ENCODE measurements around the gene SPEG.

Gene SPEG

DNA sequence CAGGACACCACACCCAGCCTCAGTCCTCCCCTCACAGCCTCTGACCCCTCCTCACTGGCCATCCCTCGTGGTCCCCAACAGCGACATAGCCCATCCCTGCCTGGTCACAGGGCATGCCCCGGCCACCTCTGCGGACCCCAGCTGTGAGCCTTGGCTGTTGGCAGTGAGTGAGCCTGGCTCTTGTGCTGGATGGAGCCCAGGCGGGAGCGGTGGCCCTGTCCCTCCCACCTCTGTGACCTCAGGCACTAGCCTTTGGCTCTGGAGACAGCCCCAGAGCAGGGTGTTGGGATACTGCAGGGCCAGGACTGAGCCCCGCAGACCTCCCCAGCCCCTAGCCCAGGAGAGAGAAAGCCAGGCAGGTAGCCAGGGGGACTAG is 8.6 kb upstream of the SPEG start:
- FAIRE-seq = no peak

DNA sequence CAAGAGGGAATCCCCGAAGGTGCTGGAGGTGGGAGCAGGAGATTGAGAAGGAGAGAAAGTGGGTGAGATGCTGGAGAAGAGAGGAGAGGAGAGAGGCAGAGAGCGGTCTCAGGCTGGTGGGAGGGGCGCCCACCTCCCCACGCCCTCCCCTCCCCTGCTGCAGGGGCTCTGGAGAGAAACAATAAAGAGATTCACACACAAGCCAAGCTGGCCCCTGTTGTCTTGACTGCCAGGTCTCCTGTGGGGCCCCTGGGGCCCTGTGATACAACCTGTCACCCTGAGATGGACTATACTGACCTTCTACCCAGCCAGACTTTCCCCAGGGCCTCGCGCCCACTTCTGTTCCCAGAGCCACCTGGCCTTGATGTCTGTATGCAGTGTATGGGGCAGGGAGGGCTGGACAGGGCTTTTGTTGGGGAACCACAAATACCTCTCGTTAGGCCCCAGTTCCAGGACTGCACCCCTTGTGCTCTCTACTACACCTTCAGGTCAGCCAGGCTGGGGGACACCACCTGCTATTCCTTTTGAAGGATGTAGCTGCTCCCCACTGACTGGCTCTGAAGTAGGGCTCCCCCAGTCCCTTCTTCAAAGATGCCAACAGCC is 8.0 kb upstream of the SPEG start:
- FAIRE-seq = no peak

DNA sequence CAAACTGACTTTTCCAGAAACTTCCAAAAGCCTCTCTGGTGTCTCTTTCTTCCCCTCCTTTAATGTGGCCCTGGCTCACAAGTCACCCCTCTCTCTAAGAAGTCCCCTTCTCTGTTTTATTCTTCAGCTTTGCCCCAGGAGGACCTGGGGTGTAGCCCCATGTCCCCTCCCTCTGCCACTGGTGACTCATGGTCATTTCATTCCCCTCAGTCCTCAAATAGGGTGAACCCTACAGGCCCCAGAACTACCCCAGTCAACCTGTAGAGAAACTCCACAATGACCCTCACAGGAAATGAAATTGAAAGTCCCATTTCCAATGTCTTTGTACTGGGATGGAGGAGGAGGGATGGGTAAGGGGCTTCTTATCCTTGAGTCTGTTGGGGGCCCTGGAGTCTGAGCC is 6.2 kb upstream of the SPEG start:
- FAIRE-seq = no peak

DNA sequence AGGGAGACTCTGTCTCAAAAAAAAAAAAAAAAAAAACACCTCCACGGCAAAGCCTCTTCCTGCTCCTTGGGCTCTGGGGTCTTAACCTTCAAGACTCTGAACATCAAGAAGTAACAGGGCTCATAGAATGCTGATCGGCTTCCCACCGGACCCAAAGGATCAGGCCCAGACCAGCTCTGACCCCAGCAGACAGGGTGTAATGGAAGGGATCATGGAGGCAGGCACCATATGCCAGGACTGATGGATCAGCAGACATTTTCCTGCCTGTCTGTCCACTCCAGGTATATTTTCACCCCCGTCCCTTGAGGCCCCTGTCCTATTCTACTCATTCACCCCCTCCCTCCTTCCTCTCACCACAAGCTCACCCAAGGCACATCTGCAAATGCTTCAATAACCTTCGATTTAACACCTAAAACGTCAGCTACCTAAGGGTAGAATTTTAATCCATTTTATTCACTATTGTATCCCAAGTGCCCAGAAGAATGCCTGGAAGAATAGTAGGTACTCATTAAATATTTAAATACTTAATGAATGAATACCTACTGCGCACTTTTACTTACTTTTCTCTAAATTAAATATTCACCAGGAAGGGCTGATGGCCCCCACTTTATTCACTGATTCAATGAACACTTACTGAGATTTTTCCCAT is 4.6 kb upstream of the SPEG start:
- FAIRE-seq = no peak

DNA sequence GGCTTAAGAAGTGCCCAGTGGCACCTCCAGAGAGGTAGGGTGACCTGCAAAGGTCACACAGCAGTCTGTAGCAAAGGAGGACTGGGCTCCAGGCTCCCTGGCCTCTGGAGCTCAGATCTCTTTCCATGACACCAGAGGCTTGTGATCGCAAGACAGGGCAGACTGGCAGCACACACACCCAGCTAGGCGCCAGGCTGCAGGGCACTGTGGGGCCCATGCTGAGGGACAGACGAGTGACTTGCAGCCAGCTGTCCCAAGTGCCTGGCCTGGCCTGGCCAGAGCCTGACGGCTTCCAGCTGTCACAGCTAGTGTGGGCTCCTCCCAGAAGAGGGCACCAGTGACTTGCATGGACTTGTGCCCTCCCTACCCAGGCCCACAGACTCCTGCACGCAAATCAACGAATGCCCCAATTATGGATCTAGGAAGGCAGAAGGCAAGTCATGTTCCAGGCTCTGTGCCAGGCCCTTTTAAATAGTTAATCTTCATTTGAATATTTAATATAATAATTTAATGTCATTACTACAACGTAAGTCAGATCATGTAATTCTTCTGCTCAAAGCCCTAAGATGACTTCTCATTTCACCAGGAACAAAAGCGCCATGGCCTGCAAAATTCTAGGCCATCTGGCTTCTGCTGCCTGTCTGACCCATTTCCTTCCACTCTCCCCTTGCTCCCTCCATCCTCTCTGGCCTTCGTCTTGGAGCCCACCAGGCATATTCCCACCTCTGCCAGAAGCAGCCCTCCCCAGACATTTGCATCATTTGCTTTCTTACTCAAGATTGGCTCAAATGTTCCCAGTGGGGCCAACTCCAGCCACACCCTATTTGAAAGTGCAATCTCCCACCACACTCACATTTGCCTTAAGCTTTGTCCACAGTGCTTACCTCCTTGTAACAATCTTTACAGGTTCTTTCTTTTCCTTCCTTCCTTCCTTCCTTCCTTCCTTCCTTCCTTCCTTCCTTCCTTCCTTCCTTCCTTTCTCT is 3.7 kb upstream of the SPEG start:
- FAIRE-seq = no peak

DNA sequence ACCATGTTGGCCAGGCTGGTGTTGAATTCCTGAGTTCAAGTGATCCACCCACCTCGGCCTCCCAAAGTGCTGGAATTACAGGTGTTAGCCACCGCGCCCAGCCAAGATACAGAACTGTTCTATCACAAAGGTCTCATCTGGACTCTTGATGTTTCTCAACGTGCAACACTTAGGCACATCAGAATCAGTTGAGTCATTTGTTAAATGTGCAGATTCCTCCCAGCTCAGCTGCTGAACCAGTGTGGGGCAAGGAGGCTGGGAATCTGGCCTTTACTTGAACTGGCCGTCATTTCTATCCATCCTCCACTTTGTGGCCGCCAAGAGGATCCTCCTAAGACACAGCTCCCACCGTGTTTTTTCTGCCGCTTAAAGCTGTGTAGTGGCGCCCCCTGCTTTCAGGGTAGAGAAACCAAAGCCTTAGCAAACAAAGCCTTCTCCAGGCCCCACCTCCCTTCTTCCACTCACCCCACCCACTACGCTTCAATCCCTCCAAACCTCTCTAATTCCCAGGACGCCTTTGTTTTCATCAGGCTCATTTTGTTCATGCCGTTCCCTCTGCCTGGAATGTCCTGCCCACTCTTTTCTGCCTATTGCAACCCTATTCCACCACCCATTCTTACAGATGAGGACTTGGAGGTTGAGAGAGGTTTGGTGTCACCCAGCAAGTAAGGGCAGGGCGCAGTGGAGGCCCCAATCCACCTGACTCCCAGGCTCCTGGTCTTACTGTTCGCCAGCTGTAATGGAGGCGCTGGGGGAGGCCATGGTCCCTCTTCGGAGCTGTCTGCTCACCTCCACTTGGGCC is 776 bp upstream of the SPEG start:
- no peak for FAIRE-seq

DNA sequence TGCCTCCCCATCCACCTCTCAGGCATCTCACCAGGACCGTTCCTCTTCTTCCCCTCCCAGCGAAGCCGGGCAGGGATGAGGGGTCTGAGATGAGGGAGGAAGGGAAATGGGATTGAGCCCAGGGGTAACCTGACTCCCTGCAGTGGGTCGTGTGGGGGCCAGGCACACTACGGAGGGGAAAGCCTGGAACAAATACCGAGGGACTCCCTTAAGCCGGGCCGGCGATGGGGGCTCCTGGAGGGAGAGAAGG is 250 bp upstream of the SPEG start:
- no peak for FAIRE-seq

DNA sequence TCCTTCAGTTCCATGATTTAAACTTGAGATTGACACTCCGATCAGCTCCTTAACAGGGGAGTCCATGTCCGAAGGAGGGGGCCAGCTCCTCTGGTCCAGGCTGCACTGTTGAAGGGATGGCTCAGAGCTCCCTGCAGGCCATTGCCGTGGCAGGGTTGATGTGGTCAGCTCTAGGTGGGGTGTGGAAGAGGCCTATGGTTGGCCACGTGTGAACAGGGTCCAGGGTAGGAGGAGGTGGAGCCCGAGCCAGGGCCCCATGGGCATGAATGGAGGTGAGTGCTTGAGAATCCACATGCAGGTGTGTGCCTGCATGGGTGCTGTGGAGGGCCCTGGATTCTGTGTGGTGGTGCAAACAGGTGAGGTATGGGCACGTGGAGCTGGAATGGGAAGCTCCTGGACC is 1.1 kb downstream of the SPEG start:
- no peak for FAIRE-seq

DNA sequence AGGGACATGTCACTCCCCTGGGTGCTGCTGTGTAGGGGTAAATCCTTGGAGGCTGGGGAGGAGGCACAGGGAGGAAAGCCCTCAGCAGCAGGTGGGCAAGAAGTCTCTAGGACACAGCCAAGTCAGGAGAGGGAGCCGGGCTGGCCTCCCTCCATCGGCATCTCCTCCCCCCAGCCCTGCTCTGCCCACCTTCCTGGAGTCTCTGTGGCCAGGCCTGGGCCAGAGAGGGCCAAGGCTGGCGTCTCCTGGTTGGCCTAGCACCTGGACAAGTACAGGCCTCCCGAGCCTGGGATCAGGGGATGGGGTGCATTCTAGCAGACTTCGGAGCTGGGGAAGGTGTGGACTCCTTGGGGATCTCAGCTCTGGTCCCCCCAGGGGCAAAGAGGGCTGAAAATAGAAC is 1.8 kb downstream of the SPEG start:
- FAIRE-seq = no peak

DNA sequence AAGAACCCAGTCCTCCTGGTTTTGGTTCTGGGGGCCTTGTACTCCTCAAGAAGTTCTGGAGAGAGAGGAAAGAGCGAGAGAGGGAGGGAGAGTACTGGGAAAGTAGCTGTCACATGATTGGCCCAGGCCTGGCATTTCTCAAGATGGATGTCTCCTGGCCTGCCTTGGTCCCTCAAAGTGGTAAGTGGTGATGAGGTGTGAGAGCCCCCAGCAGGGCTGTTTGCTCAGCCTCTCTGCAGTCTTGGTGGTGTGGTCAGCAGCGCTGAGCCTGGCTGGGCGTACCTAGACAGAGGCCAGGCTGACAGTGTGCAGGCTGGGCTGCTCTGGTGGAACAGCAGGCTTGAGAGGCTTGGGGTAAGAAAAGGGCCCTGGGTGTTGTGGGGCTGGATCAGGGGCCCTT is 2.5 kb downstream of the SPEG start:
- no peak for FAIRE-seq

DNA sequence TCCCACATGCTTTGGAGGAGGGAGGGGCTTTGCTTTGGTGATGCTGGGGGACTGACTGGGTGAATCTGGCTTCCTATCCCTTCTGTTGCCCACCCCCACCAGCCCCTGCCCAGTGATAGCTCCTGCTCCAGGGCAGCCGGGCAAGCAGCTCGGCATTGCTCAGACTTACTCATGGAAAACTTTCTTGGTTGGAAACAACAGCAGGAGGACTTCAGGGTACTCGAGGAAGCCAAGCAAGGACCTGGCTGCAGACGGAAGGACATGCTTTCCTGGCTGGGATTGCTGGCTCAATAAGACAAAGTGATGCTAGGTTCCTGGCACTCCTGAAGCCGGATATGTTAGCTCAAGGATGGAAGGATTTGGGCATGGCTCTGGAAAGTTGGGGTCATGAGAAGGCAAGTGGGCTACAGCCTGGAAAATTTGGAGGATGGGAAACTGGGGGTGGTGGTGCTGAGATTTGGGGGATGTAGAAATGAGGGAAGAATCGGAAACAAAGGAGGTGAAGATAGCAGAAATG is 3.1 kb downstream of the SPEG start:
- no peak for FAIRE-seq

DNA sequence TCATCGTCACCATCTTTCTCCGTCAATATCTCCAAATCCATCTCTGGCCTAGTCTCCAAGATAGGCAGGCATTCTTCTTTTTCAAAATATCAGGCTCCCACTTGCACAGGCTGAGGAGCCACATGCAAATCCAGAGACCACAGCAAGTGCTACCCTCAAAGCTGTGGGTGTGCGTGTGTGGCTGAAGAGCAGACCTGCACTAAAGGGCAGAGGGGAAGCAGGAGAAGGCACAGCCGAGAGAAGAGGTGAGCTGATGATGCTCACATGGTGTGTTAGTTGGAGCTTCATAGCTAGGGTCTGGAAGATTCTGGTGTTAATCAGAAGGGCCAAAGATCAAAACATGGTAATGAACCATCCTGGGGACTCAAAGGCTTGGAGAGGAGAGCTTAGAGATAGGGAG is 3.8 kb downstream of the SPEG start:
- FAIRE-seq = no peak

DNA sequence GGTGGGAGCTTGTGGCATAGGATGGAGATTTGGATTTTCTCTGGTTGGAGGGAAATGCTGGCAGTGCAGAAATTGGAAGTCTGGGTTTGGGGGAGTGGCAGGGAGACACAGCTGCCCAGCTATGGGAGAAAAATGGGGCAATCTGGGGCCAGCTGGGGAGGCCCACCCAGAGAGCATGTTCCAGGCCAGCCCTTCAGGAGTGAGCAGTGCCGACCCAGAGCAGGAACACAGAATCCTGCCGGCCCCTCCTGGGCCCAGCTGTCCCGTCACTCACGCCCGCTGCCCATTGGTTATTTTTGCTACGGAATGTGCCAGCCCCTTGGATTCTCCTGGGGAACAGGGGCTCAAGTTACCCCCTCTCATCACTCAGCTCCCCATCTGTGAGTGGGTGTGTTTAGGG is 4.9 kb downstream of the SPEG start:
- FAIRE-seq = no peak

DNA sequence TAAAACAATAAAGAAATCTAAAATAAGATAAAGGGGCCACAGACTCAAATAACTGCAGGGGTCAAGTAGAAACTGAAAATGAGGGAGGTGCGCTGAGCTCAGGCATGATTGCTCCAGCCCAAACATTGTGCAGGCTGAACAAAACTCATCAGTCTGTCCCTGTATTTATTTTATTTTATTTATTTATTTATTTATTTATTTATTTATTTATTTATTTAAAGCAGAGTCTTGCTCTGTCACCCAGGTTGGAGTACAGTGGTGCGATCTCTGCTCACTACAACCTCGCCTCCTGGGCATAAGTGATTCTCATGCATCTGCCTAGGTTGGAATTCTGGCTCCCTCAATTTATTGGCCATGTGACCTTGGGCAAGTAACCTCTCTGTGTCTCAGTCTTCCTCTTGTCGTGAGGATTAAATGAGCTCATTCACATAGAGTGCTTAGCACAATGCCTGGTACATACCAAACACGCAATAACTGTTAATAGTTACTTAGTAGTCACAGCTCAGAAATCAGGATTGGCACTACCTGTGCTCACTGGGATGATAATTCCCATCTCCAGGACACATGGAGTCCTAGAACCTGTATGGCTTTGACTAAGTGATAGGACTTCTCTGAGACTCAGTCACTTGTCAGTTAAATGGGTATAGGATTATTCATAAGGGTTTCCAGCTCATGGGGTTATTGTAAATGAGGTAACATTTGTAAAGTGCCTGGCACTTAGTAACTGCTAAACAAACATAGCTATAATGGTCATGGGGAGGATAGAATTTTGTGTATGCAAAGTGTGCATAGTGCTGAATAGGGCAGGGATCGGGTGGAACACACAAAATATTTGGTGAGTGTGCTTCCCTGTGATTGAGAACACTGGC is 6.0 kb downstream of the SPEG start:
- FAIRE-seq = no peak

DNA sequence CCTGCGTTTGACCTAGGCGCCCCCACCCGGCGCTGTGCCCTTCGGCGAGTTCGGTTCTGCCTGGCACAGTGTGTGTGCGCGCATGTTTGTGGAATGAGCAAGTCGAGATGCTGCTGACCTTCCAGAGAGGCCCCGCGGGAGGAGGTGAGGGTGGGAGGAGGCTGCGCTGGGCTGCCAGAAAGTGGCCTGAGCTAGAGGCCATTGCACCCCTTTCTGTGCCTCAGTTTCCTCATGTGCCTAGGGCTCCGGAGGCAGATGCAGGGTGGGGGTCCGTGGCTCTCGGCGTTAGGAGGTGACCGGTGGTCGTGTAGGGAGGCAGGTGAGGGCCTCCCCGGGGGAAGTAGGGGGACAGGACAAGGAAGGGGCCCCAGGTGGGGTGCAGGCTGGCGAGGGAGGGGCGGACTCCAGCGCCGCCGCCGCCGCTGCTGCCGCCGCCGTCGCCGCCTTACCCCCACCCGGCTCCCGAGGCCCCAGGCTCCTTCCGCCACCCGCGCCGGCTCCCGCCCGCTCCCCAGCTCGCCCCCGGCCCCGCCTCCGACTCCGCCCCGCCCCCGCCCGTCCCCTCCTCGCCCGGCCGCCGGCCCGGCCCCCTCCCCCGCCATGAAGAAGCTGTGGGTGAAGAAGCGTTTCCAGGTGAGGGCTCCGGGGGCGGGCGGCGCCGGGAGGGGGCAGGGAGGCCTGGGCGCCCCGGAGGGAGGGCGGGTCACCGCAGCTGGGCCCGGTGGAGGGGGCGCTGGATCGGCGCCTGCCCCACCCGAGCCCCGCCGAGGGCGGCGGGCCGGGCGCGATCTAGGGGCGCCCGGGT is 7.0 kb downstream of the SPEG start:
- FAIRE-seq = no peak

DNA sequence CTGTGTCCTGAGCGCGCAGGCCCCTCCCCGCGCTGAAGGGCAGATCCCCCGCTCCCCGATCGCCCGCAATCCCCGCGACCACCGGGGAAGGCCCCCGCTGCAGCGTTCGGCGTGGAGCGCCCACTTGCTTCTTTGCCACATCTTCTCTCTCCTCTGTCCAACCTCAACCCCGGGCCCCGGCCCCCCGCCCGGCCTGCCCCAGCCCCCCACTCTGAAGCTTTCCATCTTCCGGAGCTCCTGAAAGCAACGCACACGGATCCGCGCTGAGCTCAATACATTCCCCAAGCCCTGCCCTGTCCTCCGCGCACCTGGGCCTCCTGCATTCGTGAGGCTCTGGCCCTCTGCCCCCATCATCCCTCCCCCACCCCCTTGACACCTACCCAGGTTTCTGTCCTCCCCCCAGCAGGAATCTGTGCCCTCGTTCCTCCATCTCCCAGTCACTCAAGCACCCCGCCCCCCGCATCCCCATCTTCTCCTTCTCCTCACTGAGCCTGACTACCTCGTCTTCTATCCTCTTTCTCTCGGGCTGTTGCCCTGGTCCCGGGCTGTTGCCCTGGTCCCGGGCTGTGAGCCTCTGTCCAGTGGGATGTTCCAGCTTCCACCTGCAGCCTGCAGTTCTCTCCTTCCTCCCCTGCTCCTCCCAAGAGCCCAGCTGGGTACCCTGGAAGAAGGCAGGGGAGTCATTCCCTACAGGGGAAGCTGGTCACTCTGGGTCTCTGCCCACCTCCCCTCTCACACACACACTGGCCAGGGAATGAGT is 7.8 kb downstream of the SPEG start:
- FAIRE-seq = no peak

DNA sequence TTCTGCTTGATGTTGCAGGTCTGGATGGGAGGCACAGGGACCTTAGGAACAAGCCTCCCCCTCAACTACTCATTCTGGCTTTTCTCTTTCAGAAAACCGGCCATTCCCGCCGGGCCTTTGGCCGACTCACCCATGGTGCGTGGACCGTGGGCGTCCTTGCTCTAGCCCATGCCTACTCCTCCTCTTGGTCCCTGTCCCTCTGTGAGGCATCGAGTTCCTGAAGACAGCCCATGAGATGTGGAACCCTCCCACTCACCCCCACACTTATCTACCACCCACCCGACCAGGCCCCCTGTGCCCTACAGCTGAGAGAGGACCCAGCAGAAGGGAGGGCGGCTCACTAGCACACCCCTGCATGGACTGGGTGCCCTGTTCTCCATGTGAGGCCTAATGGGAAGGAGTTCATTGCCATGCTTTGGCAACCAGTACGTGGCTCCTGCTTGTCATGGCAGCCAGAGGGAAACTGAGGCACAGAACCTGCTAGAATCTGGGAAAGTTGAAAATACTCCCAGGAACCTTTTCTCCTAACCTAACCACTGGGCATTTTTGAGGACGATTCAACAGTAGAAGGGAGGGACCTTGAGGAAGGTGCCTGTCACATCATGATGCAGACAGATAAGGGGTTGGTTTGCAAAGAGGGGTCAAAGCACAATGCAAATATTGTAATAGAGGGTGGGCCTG is 8.5 kb downstream of the SPEG start:
- FAIRE-seq = no peak

DNA sequence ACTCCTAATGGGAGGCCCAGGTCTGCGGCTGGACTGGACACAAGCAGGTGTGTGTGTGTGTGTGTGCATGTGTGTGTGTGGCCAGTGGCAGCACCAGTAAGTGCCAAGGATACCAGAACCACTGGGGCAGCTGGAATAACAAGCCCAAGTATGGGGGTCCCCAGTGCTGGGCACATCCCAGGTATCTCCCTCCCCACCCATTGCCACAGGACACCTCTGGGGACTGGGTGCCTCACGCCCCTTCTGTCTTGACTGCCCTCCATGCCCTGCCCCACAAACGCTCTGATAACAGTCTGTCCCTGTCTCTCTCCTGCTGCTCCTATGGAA is 9.0 kb downstream of the SPEG start:
- FAIRE-seq = no peak

DNA sequence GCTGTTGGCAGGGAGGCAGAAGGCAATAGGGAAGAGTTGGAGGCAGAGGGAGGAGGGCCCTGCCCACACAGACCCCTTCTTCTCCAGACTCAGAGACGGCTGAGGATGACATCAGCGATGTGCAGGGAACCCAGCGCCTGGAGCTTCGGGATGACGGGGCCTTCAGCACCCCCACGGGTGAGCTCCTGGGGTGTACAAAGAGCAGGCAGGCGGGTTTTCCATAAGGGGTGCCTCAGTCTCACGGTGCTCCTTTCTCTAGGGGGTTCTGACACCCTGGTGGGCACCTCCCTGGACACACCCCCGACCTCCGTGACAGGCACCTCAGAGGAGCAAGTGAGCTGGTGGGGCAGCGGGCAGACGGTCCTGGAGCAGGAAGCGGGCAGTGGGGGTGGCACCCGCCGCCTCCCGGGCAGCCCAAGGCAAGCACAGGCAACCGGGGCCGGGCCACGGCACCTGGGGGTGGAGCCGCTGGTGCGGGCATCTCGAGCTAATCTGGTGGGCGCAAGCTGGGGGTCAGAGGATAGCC is 10.0 kb downstream of the SPEG start:
- FAIRE-seq = no peak

DNA sequence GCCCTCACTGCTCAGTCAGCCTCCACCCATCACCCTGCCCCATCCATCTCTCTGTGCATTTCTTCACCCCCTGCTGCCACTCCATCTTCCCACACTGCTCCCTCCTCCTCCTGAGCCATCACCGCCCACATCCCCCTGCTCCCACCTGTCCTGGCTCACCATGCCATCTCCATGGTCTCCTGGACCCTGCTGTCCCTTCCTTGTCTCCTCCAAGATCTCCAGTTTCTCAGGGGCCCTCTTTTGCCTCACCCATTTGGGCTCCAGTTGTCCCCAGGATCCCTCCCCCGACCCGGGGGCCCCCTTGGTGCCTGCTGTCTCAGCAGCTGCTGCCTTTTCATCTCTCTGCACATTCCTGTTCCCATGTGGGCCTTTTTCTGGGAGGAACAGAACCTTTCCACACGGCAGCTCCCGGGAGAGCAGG is 10.6 kb downstream of the SPEG start:
- no peak for FAIRE-seq

Data from colon (tissue), 2 donors.